ENCODE measurements around the gene NAA20.
A peak's percentile ranks its signal among the peaks of the same experiment; 100 is the strongest.
"Not testable (repeated sequence)": the region's sequence is repeated elsewhere in the genome, so short reads cannot be mapped to it uniquely, and the experiment has no call there.

The NAA20 gene

GRCh38 chr20:19991854-19992253 is 25.3 kb upstream of the NAA20 start:
- DNase-seq (ENCODE audit: low read depth): no peak

GRCh38 chr20:19992996-19993908 is 23.9 kb upstream of the NAA20 start:
- DNase-seq (ENCODE audit: low read depth): peak; percentile 97

GRCh38 chr20:19993958-19994669 is 23.0 kb upstream of the NAA20 start:
- DNase-seq (ENCODE audit: low read depth): peak; percentile 69

GRCh38 chr20:19995220-19995863 is 21.8 kb upstream of the NAA20 start:
- DNase-seq (ENCODE audit: low read depth): peak; percentile 80

GRCh38 chr20:19996222-19996621 is 20.9 kb upstream of the NAA20 start:
- no peak for DNase-seq (ENCODE audit: low read depth)

GRCh38 chr20:19996917-19997316 is 20.2 kb upstream of the NAA20 start:
- no peak for DNase-seq (ENCODE audit: low read depth)

GRCh38 chr20:19998990-19999705 is 18.0 kb upstream of the NAA20 start:
- DNase-seq (ENCODE audit: low read depth): no peak

- DNase-seq (ENCODE audit: low read depth): no peak
Observed at GRCh38 chr20:20000211-20000968, 16.8 kb upstream of the NAA20 start.

GRCh38 chr20:20002101-20002998 is 14.8 kb upstream of the NAA20 start:
- no peak for DNase-seq (ENCODE audit: low read depth)

GRCh38 chr20:20003031-20003954 is 13.9 kb upstream of the NAA20 start:
- peak; percentile 20 for DNase-seq (ENCODE audit: low read depth)

GRCh38 chr20:20003955-20004322 is 13.2 kb upstream of the NAA20 start:
- DNase-seq (ENCODE audit: low read depth): not testable (repeated sequence)

- no peak for DNase-seq (ENCODE audit: low read depth)
Observed at GRCh38 chr20:20005342-20005741, 11.8 kb upstream of the NAA20 start.

GRCh38 chr20:20009784-20010253 is 7.3 kb upstream of the NAA20 start:
- no peak for DNase-seq (ENCODE audit: low read depth)

GRCh38 chr20:20010639-20011500 is 6.3 kb upstream of the NAA20 start:
- DNase-seq (ENCODE audit: low read depth): peak; percentile 83

- DNase-seq (ENCODE audit: low read depth): no peak
Observed at GRCh38 chr20:20012541-20012940, 4.6 kb upstream of the NAA20 start.

GRCh38 chr20:20014659-20015058 is 2.5 kb upstream of the NAA20 start:
- DNase-seq (ENCODE audit: low read depth): no peak

- no peak for DNase-seq (ENCODE audit: low read depth)
Observed at GRCh38 chr20:20017844-20018185, 653 bp downstream of the NAA20 start.

- no peak for DNase-seq (ENCODE audit: low read depth)
Observed at GRCh38 chr20:20018366-20018765, 1.2 kb downstream of the NAA20 start.
